IPS-18a (cell line): ENCODE results near the gene MAMDC2.
A peak's percentile ranks its signal among the peaks of the same experiment; 100 is the strongest.

Experiments used
- H3K27ac ChIP-seq: one replicate; pipeline ENCODE4 v1.5.1; 2013; ENCODE audit warnings: low read length
- H3K27me3 ChIP-seq: one replicate; pipeline ENCODE4 v1.6.1; 2013; ENCODE audit warnings: mild to moderate bottlenecking, low read length; ENCODE audit not compliant: control insufficient read depth, insufficient read depth
- H3K36me3 ChIP-seq: one replicate; pipeline ENCODE4 v1.6.1; 2013; ENCODE audit warnings: low read depth, low read length; ENCODE audit not compliant: control insufficient read depth
- H3K4me1 ChIP-seq: one replicate; pipeline ENCODE4 v1.6.1; 2013; ENCODE audit warnings: low read depth, low read length; ENCODE audit not compliant: control insufficient read depth
- H3K4me3 ChIP-seq: one replicate; pipeline ENCODE4 v1.5.1; 2013; ENCODE audit warnings: low read length
- H3K9ac ChIP-seq: one replicate; pipeline ENCODE4 v1.6.1; 2013; ENCODE audit warnings: mild to moderate bottlenecking, low read length, moderate library complexity
- H3K9me3 ChIP-seq: one replicate; pipeline ENCODE4 v1.6.1; 2013; ENCODE audit warnings: low read depth, low read length; ENCODE audit not compliant: control insufficient read depth

Gene MAMDC2

GRCh38 chr9:70040376-70040903 lies 3.2 kb upstream of the MAMDC2 start:
- H3K27ac ChIP-seq, result no peak overlapping the region

GRCh38 chr9:70042461-70043215 lies 1.0 kb upstream of the MAMDC2 start:
- no peak overlapping the region for H3K27ac ChIP-seq
- peak overlapping the region; percentile 69 for H3K4me3 ChIP-seq
- no peak overlapping the region for H3K9ac ChIP-seq
- peaks cover 37% of the 10 kb centered on the region for H3K27me3 ChIP-seq
- H3K4me1 ChIP-seq, result peaks cover 11% of the 10 kb centered on the region
- H3K36me3 ChIP-seq, result no peaks in the 10 kb centered on the region
- H3K9me3 ChIP-seq, result peaks cover 4% of the 10 kb centered on the region

More at GRCh38 chr9:70040376-70040903, 3.2 kb upstream of the MAMDC2 start:
- H3K36me3 ChIP-seq, result no peaks in the 10 kb centered on the region
- peaks cover 4% of the 10 kb centered on the region for H3K9me3 ChIP-seq
- H3K4me1 ChIP-seq, result peaks cover 11% of the 10 kb centered on the region
- H3K27me3 ChIP-seq, result peaks cover 35% of the 10 kb centered on the region
- H3K4me3 ChIP-seq, result no peak overlapping the region
- H3K9ac ChIP-seq, result no peak overlapping the region

GRCh38 chr9:70043285-70043684 lies 363 bp upstream of the MAMDC2 start:
- no peak overlapping the region for H3K9ac ChIP-seq
- no peaks in the 10 kb centered on the region for H3K36me3 ChIP-seq
- peak overlapping the region; percentile 69 for H3K4me3 ChIP-seq
- H3K27ac ChIP-seq, result no peak overlapping the region
- peaks cover under 1% of the 10 kb centered on the region for H3K9me3 ChIP-seq
- peaks cover 11% of the 10 kb centered on the region for H3K4me1 ChIP-seq
- H3K27me3 ChIP-seq, result peaks cover 37% of the 10 kb centered on the region

GRCh38 chr9:70044490-70045307 lies 1.1 kb downstream of the MAMDC2 start:
- Histone ChIP-seq H3K27ac (no peak overlapping the region), H3K27me3 (peaks cover 37% of the 10 kb centered on the region), H3K9ac (peak overlapping the region; percentile 41), H3K4me1 (peaks cover 11% of the 10 kb centered on the region), H3K36me3 (no peaks in the 10 kb centered on the region), H3K9me3 (no peaks in the 10 kb centered on the region), H3K4me3 (peak overlapping the region; percentile 69)

- Histone ChIP-seq H3K4me1 (peaks cover 11% of the 10 kb centered on the region), H3K27me3 (peaks cover 37% of the 10 kb centered on the region), H3K4me3 (no peak overlapping the region), H3K9ac (no peak overlapping the region), H3K36me3 (no peaks in the 10 kb centered on the region), H3K27ac (no peak overlapping the region), H3K9me3 (no peaks in the 10 kb centered on the region)
Measured at GRCh38 chr9:70045452-70045851, 1.8 kb downstream of the MAMDC2 start.

- no peaks in the 10 kb centered on the region for H3K36me3 ChIP-seq
- no peak overlapping the region for H3K4me3 ChIP-seq
- H3K4me1 ChIP-seq, result peaks cover 11% of the 10 kb centered on the region
- no peaks in the 10 kb centered on the region for H3K9me3 ChIP-seq
- H3K27ac ChIP-seq, result no peak overlapping the region
- no peak overlapping the region for H3K9ac ChIP-seq
- peaks cover 37% of the 10 kb centered on the region for H3K27me3 ChIP-seq
Measured at GRCh38 chr9:70046274-70047070, 2.8 kb downstream of the MAMDC2 start.

GRCh38 chr9:70049236-70049635 lies 5.6 kb downstream of the MAMDC2 start:
- Histone ChIP-seq H3K4me3 (no peak overlapping the region), H3K4me1 (peaks cover 5% of the 10 kb centered on the region), H3K27ac (no peak overlapping the region), H3K27me3 (peaks cover 12% of the 10 kb centered on the region), H3K36me3 (no peaks in the 10 kb centered on the region), H3K9ac (no peak overlapping the region), H3K9me3 (no peaks in the 10 kb centered on the region)

GRCh38 chr9:70049672-70050271 lies 6.1 kb downstream of the MAMDC2 start:
- no peak overlapping the region for H3K27ac ChIP-seq
- peaks cover 4% of the 10 kb centered on the region for H3K4me1 ChIP-seq
- H3K9ac ChIP-seq, result no peak overlapping the region
- peaks cover 8% of the 10 kb centered on the region for H3K27me3 ChIP-seq
- no peaks in the 10 kb centered on the region for H3K36me3 ChIP-seq
- no peak overlapping the region for H3K4me3 ChIP-seq
- no peaks in the 10 kb centered on the region for H3K9me3 ChIP-seq

- H3K9ac ChIP-seq, result no peak overlapping the region
Measured at GRCh38 chr9:70052768-70053167, 9.1 kb downstream of the MAMDC2 start.

GRCh38 chr9:70053864-70054263 lies 10.2 kb downstream of the MAMDC2 start:
- H3K4me3 ChIP-seq, result no peak overlapping the region
- H3K9me3 ChIP-seq, result no peaks in the 10 kb centered on the region
- no peaks in the 10 kb centered on the region for H3K36me3 ChIP-seq
- no peak overlapping the region for H3K9ac ChIP-seq
- no peak overlapping the region for H3K27ac ChIP-seq
- no peaks in the 10 kb centered on the region for H3K27me3 ChIP-seq
- no peaks in the 10 kb centered on the region for H3K4me1 ChIP-seq

More at GRCh38 chr9:70052768-70053167, 9.1 kb downstream of the MAMDC2 start:
- Histone ChIP-seq H3K4me1 (no peaks in the 10 kb centered on the region), H3K27ac (no peak overlapping the region), H3K36me3 (no peaks in the 10 kb centered on the region), H3K27me3 (no peaks in the 10 kb centered on the region), H3K4me3 (no peak overlapping the region), H3K9me3 (no peaks in the 10 kb centered on the region)

GRCh38 chr9:70054521-70054920 lies 10.9 kb downstream of the MAMDC2 start:
- Histone ChIP-seq H3K4me3 (no peak overlapping the region), H3K36me3 (no peaks in the 10 kb centered on the region), H3K27me3 (no peaks in the 10 kb centered on the region), H3K9me3 (no peaks in the 10 kb centered on the region), H3K9ac (no peak overlapping the region), H3K4me1 (no peaks in the 10 kb centered on the region), H3K27ac (no peak overlapping the region)
